Ishikawa (cell line): Measurements from ENCODE around the gene TBC1D2.

Experiments
- CEBPB ChIP-seq: IDR thresholded peaks from 2 replicates; pipeline ENCODE4 v1.6.1; 2012
- CREB1 ChIP-seq: IDR thresholded peaks from 2 replicates; pipeline ENCODE4 v1.6.1; 2012; ENCODE audit warnings: low read depth
- EGR1 ChIP-seq: IDR thresholded peaks from 2 replicates; pipeline ENCODE4 v1.6.1; 2012
- EP300 ChIP-seq: IDR thresholded peaks from 2 replicates; pipeline ENCODE4 v1.6.1; 2012; ENCODE audit warnings: borderline replicate concordance
- MAX ChIP-seq: IDR thresholded peaks from 2 replicates; pipeline ENCODE4 v1.6.1; 2012
- NFIC ChIP-seq: IDR thresholded peaks from 2 replicates; pipeline ENCODE4 v1.6.1; 2012
- REST ChIP-seq: IDR thresholded peaks from 2 replicates; pipeline ENCODE4 v1.6.1; 2012; ENCODE audit warnings: low read depth, mild to moderate bottlenecking
- TAF1 ChIP-seq: IDR thresholded peaks from 2 replicates; pipeline ENCODE4 v1.6.1; 2012; ENCODE audit warnings: low read depth, mild to moderate bottlenecking
- TEAD4 ChIP-seq: IDR thresholded peaks from 2 replicates; pipeline ENCODE4 v1.6.1; 2012
- YY1 ChIP-seq: IDR thresholded peaks from 2 replicates; pipeline ENCODE4 v1.6.1; 2012; ENCODE audit warnings: low read depth
- ZBTB7A ChIP-seq: IDR thresholded peaks from 2 replicates; pipeline ENCODE4 v1.6.1; 2012; ENCODE audit warnings: low read depth

DNA sequence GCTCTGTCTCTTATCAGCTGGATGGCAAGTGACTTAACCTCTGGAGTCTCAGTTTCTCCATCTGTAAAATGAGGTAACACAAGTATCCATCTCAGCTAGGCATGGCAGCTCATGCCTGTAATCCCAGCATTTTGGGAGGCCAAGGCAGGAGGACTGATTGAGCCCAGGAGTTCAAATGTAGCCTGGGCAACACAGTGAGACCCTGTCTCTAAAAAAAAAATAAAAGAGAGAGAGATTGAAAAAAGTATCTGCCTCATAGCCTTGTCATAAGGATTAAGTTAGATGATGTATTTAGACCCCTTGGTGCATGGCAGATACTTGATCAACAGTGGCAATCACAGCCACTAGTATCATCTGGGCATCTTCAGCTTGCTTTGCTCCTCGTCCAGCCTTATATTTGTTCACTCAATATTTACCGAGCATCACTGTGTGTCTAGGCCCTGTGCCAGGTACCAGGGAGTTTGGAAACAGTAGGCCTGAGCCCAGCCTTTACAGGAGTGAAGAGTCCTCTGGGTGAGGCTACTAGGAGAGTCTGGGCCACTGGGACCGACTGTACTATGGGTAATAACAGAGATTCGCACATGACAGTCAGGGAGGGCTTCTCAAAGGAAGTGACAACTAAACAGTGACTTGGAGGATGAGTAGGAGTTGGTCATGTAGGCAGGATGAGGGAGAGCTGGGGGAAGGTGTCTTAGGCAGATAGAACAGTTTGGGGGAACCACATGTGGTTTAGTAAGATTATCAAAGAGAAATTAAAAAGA is 97.2 kb downstream of the TBC1D2 start:
- TF ChIP-seq ZBTB7A (no peak), CREB1 (no peak), EGR1 (no peak), TAF1 (no peak), TEAD4 (no peak), YY1 (no peak), EP300 (no peak), REST (no peak), CEBPB (no peak), NFIC (no peak), MAX (no peak)
